NCI-H1048 (cell line): ENCODE measurements around the gene ITGAL.

Experiments
- DNase-seq: peaks from one replicate; lab custom pipeline; 2025; lab: John Stamatoyannopoulos, UW

ITGAL gene

DNA sequence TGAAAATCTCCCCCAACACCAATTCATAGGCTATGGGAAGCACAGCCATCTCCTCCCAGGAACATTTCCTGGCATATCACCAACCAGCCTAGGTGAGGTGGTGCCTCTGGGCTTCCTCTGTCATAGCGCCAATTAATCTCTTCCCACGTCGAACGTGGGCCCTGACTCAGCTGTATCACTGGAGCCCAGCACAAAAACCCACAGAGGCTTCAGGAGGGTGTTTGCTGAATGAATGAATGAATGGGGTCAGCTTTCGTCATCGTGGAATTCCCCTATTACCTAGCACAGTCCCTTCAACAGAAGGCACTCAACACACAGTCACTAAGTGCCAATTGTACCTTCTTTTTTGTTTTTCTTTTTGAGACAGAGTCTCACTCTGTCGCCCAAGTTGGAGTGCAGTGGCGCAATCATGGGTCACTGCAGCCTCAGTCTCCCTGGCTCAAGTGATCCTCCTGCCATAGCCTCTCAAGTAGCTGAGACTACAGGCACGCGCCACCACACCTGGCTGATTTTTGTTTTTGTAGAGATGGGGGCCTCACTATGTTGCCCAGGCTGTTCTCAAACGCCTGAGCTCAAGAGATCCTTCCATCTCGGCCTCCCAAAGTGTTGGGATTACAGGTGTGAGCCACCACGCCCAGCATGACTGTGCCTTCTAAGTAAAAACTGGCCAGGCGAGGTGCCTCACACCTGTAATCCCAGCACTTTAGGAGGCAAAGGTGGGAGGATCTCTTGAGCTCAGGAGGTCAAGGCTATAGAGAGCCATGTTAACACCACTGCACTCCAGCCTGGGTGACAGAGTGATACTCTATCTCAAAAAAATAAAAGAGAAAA lies 94.8 kb downstream of the ITGAL start:
- DNase-seq: no peak

- DNase-seq: no peak
Measured at GRCh38 chr16:30567991-30568638, 95.6 kb downstream of the ITGAL start.

DNA sequence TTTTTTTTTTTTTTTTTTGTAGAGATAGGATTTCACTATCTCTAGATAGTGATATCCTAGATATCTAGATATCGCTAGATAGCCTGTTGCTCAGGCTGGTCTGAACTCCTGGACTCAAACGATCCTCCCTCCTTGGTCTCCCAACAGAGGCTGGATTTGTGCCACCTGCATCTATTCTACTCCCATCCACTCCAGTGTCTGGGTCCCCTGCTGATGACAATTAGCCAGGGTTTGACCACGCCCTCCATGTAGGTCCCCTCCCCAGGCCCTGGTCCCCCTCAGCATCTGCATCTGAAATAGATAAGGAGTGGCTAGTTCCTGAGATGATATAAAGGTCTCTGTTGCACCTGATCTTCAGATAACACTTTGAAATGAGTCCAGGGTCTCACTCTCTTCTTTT lies 96.7 kb downstream of the ITGAL start:
- no peak for DNase-seq

- no peak for DNase-seq
Measured at GRCh38 chr16:30569746-30570635, 97.4 kb downstream of the ITGAL start.

DNA sequence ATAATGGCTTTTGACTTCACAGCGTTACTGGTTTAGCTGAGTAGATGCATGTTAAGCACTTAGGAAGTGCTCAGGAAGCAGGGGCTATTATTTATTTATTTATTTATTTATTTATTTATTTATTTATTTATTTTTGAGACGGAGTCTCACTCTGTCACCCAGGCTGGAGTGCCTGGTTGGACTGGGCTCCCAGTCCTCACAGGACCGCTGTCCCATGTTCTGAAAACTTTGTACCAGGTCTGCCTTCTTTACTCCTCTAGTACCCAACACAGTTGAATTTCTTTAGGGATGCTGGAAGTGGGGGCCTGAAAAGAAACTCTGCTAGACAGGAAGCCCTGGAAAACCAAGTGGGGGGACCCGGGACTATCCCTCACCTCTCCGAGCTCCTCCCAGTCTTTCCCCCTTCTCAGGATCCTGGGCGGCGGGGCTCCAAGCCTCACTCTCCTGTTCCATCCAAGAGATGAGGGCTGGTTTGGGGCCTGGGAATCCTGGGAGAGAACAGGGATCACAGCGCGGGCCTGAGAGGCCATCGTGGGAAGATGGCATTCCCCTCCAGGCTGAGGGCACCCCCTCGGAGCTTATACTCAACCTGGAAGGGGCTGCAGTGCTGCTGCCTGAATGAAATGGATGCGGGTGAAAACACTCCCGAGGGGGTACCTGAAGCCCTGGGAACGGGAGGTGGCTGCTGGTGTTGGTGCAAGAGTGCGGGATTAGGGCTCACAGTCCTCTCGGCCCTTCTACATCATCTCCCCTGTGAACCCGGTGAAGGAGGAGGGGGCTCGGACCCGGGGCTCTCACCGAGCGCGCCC lies 98.3 kb downstream of the ITGAL start:
- DNase-seq: no peak

DNA sequence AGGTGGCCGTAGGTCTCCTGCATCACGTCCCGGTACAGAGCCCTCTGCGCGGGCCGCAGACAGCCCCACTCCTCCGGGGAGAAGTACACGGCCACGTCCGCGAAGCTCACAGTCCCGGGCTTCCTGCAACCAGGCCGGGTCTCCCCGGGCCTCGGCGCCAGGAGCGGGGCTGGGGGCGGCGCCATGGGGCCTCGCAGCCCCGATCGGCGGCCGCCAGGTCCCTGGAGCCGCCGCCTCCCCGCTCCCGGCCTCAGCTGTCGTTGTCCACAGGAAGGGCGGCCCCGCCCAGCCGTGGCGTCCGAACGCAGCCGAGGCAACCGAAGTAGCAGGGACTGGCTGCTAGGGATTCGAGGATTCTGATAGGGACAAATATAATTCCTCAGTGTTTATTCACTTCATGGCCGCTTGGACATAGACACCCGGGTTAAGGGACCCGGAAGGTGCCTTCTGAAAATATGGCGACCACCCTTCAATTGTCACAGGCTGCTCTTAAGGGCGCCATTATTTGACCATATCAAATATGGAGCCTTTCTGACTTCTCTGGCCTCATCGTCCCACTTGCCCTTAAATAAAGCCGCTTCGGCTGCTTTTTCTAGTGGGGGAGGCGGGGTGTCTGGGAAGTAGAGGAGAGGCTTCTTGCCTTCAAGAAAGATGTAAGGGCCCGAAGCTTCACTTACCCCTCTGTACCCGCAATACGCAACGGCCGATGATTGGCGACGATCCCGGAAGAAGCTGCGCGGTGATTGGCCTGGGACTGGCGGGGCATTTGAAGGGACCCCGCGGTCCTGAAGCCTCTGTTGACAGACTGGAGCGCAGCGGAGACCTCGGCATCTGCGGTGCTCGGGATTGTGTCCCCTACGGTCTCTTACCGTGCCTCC lies 99.1 kb downstream of the ITGAL start, which contains the start of gene ZNF688:
TSS of gene ZNF688 (minus strand) at position 270 of the 878 bp plus-strand sequence. CDS start at position 185, 85 bp downstream.
- peak; percentile 79 for DNase-seq
